NCI-H69 (cell line): ENCODE results near the gene SCN1B.
"Not testable (repeated sequence)": the region's sequence is repeated elsewhere in the genome, so short reads cannot be mapped to it uniquely, and the experiment has no call there.

Experiments used
- DNase-seq: peaks from one replicate; lab custom pipeline; 2025; lab: John Stamatoyannopoulos, UW

Gene SCN1B

GRCh38 chr19:35017507-35017906 is 12.8 kb upstream of the SCN1B start:
- DNase-seq = no peak

GRCh38 chr19:35018379-35018778 is 11.9 kb upstream of the SCN1B start:
- no peak for DNase-seq

DNA sequence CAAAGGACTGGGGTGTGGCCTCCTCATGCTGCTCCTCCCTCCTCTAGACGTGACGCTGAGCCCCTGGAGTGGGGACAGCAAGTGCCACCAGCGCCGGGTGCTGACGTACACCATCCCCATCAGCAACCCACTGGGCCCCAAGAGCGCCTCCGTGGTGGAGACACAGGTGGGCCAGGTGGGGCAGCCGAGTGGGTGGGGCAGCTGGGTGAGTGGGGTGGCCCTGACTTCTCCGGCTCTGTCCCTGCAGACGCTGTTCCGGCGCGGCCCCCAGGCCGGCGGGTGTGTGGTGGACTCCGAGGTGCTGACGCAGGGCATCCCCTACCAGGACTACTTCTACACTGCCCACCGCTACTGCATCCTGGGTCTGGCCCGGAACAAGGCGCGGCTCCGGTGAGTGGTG is 11.1 kb upstream of the SCN1B start:
- no peak for DNase-seq

GRCh38 chr19:35021016-35021415 is 9.3 kb upstream of the SCN1B start:
- no peak for DNase-seq

- DNase-seq = no peak
These were observed 8.7 kb upstream of the SCN1B start for GRCh38 chr19:35021596-35021995.

DNA sequence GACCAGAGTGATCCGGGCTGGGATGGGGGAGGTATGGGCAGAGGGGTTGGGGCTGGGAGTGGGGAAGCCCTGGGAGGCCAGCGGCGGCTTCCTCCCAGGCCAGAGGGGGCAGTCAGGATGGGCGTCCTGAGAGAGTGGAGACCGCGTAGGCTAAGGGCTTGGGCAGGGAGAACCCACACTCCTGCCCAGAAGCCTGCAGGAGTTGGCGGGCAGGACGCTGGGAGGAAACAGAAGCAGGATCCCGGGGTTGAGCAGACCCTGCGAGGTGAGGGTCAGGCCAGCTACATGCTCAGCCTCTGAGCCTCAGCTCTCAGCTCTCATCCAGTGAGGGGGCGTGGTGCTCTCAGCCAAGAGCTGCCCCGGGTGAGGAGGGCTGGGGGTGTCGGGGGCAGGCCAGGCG is 7.8 kb upstream of the SCN1B start:
- DNase-seq = no peak

DNA sequence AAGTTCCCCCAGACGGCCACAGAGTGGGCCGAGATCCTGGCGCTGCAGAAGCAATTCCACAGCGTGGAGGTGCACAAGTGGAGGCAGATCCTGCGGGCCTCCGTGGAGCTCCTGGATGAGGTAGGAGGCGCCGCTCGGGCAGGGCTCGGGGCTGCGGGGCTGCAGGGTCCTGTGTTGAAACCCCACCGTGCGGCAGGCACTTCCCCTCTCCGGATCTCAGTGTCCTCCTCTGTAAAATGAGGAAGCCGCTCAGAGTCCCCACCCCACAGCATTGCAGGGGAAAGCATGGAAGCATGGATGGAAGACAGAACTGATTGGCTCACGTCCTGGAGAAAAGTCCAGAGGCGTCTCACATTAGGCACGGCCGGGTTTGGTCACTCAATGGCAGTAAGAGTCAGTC is 6.8 kb upstream of the SCN1B start:
- DNase-seq = no peak

- no peak for DNase-seq
These were observed 6.2 kb upstream of the SCN1B start for GRCh38 chr19:35024095-35024494.

- DNase-seq = no peak
These were observed 4.3 kb upstream of the SCN1B start for GRCh38 chr19:35025969-35026368.

DNA sequence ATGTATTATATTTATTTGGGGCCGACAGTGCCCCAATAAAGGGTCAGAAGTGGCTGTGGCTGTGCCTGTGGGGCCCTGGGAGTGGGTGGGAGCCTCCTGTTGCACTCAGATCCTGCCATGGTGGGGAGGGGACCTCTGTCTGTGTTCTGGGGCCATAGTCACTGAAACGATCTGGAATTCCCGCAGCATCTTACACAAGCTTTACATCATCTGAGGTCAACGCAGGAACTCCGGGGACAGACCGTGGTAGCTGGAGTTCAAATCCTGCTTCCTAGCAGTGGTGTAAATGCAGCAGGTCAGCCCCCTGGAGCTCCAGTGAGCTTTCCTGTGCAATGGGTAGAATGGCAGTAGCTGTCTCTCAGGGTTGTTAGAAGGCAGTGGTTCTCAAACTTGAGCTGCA is 3.9 kb upstream of the SCN1B start:
- no peak for DNase-seq

GRCh38 chr19:35027009-35027408 is 3.3 kb upstream of the SCN1B start:
- no peak for DNase-seq

GRCh38 chr19:35027851-35028599 is 2.2 kb upstream of the SCN1B start:
- DNase-seq = no peak

DNA sequence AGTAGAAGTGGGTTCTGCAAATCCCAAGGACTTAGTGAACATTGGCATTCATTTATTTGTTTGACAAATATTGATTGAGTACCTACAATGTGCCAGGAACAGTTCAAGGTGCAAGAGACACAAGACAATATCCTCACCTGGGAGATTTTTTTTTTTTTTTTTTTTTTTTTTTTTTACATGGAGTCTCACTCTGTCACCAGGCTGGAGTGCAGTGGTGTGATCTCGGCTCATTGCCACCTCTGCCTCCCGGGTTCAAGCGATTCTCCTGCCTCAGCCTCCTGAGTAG is 1.7 kb upstream of the SCN1B start:
- DNase-seq = not testable (repeated sequence)

- DNase-seq = not testable (repeated sequence)
These were observed 964 bp upstream of the SCN1B start for GRCh38 chr19:35029275-35029736.

- DNase-seq = peak; percentile 25
These were observed 473 bp upstream of the SCN1B start for GRCh38 chr19:35029737-35030256.

GRCh38 chr19:35031072-35031881 is 1.0 kb downstream of the SCN1B start:
- DNase-seq = peak; percentile 72

- DNase-seq = no peak
These were observed 2.1 kb downstream of the SCN1B start for GRCh38 chr19:35032356-35032865.

DNA sequence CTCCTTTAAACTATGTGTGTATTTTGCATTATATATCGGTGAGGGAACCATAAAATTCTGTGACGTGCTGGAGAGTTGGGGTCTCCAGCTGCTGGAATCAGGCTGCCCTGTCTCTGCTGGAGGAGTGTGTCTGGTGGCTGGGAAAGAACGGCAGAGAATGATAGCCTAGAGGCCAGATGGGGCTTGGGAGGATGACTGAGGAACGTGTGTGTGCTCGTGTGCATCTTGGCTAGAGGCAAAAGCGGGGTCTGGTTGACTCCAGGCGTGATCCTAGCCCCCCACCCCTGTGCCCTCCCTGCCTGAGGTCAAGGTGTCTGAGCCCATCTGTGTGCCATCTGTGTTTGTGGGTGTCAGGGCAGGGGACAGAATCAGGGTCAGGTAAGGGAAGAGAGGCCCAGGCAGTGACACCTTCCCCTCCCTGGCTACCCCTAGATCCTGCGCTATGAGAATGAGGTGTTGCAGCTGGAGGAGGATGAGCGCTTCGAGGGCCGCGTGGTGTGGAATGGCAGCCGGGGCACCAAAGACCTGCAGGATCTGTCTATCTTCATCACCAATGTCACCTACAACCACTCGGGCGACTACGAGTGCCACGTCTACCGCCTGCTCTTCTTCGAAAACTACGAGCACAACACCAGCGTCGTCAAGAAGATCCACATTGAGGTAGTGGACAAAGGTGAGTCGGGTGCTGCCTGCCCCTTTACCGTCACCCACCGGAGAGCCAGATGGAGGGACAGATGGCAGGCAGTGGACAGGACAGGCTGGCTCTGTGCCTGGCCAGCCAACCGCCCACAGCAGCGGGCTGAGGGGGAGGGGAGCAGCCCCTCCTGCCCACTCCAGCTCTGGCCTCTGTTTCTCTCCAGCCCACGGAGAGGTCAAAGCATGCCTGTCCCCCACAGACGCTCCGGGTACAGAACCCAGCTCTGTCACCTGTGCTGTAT is 3.1 kb downstream of the SCN1B start:
- DNase-seq = no peak

DNA sequence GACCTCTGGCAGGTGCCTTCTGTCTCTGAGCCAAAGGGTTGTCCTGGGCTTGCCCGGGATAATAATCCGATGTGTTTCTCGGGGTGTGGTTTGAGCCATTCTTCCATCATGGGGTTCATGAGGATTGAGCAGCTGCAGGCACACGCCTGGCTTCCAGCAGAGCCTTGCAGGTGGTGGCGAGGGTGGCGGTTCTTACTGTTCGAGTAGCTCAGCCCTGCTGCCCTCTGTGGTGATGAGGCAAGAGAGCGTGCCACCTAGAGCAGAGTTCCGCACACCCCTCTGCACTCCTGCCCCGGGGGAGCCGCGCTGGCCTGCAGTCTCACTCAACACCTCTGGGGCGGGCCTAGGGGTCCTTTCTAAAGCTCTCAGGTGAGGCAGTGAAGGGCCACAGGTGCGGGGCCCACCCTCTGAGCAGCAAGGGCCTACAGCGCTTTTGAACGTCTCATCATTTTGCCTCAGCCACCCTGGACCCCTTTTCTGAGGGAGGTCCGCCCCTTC is 3.8 kb downstream of the SCN1B start:
- no peak for DNase-seq

- no peak for DNase-seq
These were observed 4.5 kb downstream of the SCN1B start for GRCh38 chr19:35034588-35035382.
